GM23248 (cell line): Measurements from ENCODE around the gene TUBA1B. TPM values are rescaled to one million over a fixed set of nuclear protein-coding genes. Genes with fewer than 3 reads are reported as not detected.
"Not testable (repeated sequence)": the region's sequence is repeated elsewhere in the genome, so short reads cannot be mapped to it uniquely, and the experiment has no call there.

Source experiments
- DNase-seq: peaks from one replicate; pipeline ENCODE4 v3.0.0-alpha.2; 2015
- H2AFZ ChIP-seq: fragments of 200-600 bp; sonication (generic); 2 replicates; pipeline ENCODE4 v1.6.1; 2016; ENCODE audit warnings: antibody characterized with exemption
- H3F3A ChIP-seq: fragments of 200-600 bp; sonication (generic); 2 replicates; pipeline ENCODE4 v1.6.1; 2016; ENCODE audit warnings: mild to moderate bottlenecking, antibody characterized with exemption, mixed run types; ENCODE audit not compliant: insufficient read depth
- H3K27ac ChIP-seq: fragments of 200-600 bp; sonication (generic); 2 replicates; pipeline ENCODE4 v1.5.1; 2016; ENCODE audit warnings: mild to moderate bottlenecking
- H3K27me3 ChIP-seq: fragments of 200-600 bp; sonication (generic); replicated peaks from 2 replicates; pipeline ENCODE4 v1.6.1; 2016; ENCODE audit warnings: mild to moderate bottlenecking; ENCODE audit not compliant: insufficient read depth
- H3K36me3 ChIP-seq: fragments of 200-600 bp; sonication (generic); 2 replicates; pipeline ENCODE4 v1.6.1; 2016; ENCODE audit warnings: low read depth, mild to moderate bottlenecking
- H3K4me1 ChIP-seq: fragments of 200-600 bp; sonication (generic); 2 replicates; pipeline ENCODE4 v1.6.1; 2016; ENCODE audit warnings: mild to moderate bottlenecking; ENCODE audit not compliant: insufficient read depth
- H3K4me2 ChIP-seq: fragments of 200-600 bp; sonication (generic); one replicate; pipeline ENCODE4 v1.6.1; 2016; ENCODE audit warnings: mild to moderate bottlenecking; ENCODE audit not compliant: unreplicated experiment
- H3K4me3 ChIP-seq: fragments of 200-600 bp; sonication (generic); 2 replicates; pipeline ENCODE4 v1.5.1; 2016; ENCODE audit warnings: mild to moderate bottlenecking
- H3K79me2 ChIP-seq: fragments of 200-600 bp; sonication (generic); 2 replicates; pipeline ENCODE4 v1.6.1; 2016; ENCODE audit warnings: mild to moderate bottlenecking; ENCODE audit not compliant: insufficient read depth
- H3K9ac ChIP-seq: fragments of 200-600 bp; sonication (generic); 2 replicates; pipeline ENCODE4 v1.6.1; 2016; ENCODE audit warnings: mild to moderate bottlenecking
- H3K9me2 ChIP-seq: fragments of 200-600 bp; sonication (generic); 2 replicates; pipeline ENCODE4 v1.6.1; 2016; ENCODE audit warnings: mixed run types, mild to moderate bottlenecking, moderate library complexity; ENCODE audit not compliant: insufficient read depth
- H3K9me3 ChIP-seq: fragments of 200-600 bp; sonication (generic); one replicate; pipeline ENCODE4 v1.6.1; 2017; ENCODE audit warnings: low read depth
- H4K20me1 ChIP-seq: fragments of 200-600 bp; sonication (generic); 2 replicates; pipeline ENCODE4 v1.6.0; 2016; ENCODE audit not compliant: insufficient read depth
- EZH2 ChIP-seq: fragments of 200-600 bp; sonication (generic); IDR thresholded peaks from 2 replicates; pipeline ENCODE4 v1.6.1; 2018; ENCODE audit warnings: antibody characterized with exemption, mild to moderate bottlenecking; ENCODE audit not compliant: insufficient read depth, poor library complexity, severe bottlenecking
- EZH2phosphoT487 ChIP-seq: fragments of 200-600 bp; sonication (generic); IDR thresholded peaks from 2 replicates; pipeline ENCODE4 v1.6.1; 2018; ENCODE audit warnings: antibody characterized with exemption, moderate library complexity, mild to moderate bottlenecking, low read depth; ENCODE audit not compliant: insufficient read depth
- WGBS, 2 experiments: methylation state at CpG; one replicate each; pipeline ENCODE4 v1.1.6; 2015 to 2017; ENCODE audit warnings: low lambda C conversion rate in 2 of 2, low coverage in 1 of 2; ENCODE audit errors: missing lambda C conversion rate in 2 of 2; 5-methylcytosine and 5-hydroxymethylcytosine counted together
- in situ Hi-C: fragments of 300-500 bp; cut with MboI; formaldehyde crosslinking; loops from 2 replicates; pipeline ENCODE4 v1.15.0; 2020
- polyA plus RNA-seq: library from polyadenylated mRNA; unstranded; fragments of >200 nt; fragmentation: Nextera tagmentation; extraction: Ambion mirVana; gene quantifications from 2 replicates; pipeline ENCODE4 v1.2.1, GENCODE V29; 2016
- total RNA-seq: library from RNA; depleted of rRNA; stranded (reverse); fragments of >200 nt; shearing (Covaris generic); gene quantifications from 2 replicates; pipeline ENCODE4 v1.2.3, GENCODE V29; 2014; rRNA removed

Gene TUBA1B
- 1,598 and 1,776 TPM in 2 replicates for total RNA-seq
- 1,195 and 1,237 TPM in 2 replicates for polyA plus RNA-seq

- no peaks in the 10 kb centered on the region for H3K9me2 ChIP-seq
- H3K36me3 ChIP-seq: peaks cover 27% of the 10 kb centered on the region
- DNase-seq: peak; percentile 93
- in situ Hi-C loops: no loop called here
- H4K20me1 ChIP-seq: peaks cover 12% of the 10 kb centered on the region; the same call in 1 of the 2 replicates
- peak within 1 kb of the TSS; percentile 99 for H3K27ac ChIP-seq
- 1% methylated on average over 62 to 76 of the region's 79 CpGs for WGBS, 2 experiments
- H3K9ac ChIP-seq: peak within 1 kb of the TSS; percentile 98
- H3K79me2 ChIP-seq: peaks cover 58% of the 10 kb centered on the region
- peaks cover 49% of the 10 kb centered on the region for H3F3A ChIP-seq
- H3K4me3 ChIP-seq: peak within 1 kb of the TSS; percentile 91
- no peak for TF ChIP-seq EZH2phosphoT487
- no peak for TF ChIP-seq EZH2
- H3K4me2 ChIP-seq: peak within 1 kb of the TSS; percentile 98
- H3K27me3 ChIP-seq: no peaks in the 10 kb centered on the region
- H3K9me3 ChIP-seq: no peaks in the 10 kb centered on the region
- H2AFZ ChIP-seq: peak within 1 kb of the TSS; percentile 93
- H3K4me1 ChIP-seq: peaks cover 24% of the 10 kb centered on the region
Observed at GRCh38 chr12:49131051-49131893, at the start of gene TUBA1B. Gene TUBA1B, minus strand, starts transcription at chr12:49131395. Its CDS starts 95 bp downstream, at chr12:49131300.

DNA sequence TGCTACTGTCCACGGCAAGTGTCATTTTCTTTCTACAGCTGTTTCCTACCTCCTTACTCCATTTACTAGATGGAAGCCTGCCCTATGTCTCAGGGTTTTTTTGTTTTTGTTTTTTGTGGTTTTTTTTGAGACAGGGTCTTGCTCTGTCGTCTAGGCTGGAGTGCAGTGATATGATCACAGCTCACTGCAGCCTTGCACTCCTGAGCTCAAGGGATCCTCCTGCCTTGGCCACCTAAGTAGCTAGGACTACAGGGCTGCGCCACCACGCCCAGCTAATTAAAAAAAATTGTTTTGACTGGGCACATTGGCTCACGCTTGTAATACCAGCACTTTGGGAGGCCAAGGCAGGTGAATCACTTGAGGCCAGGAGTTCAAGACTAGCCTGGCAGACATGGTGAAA, 43.0 kb upstream of the TUBA1B start:
- no peak for DNase-seq
- H2AFZ ChIP-seq: no peak overlapping the region
- H3K27ac ChIP-seq: no peak overlapping the region
- H3K4me2 ChIP-seq: no peak overlapping the region
- no peaks in the 10 kb centered on the region for H3K27me3 ChIP-seq
- H3K36me3 ChIP-seq: no peaks in the 10 kb centered on the region
- H3F3A ChIP-seq: no peaks in the 10 kb centered on the region
- in situ Hi-C loops: no loop called here
- no peaks in the 10 kb centered on the region for H4K20me1 ChIP-seq
- WGBS, 2 experiments: 78 to 79% methylated on average over 5 of the region's 5 CpGs
- H3K9me2 ChIP-seq: no peaks in the 10 kb centered on the region
- H3K4me1 ChIP-seq: no peaks in the 10 kb centered on the region
- no peaks in the 10 kb centered on the region for H3K9me3 ChIP-seq
- no peaks in the 10 kb centered on the region for H3K79me2 ChIP-seq
- no peak overlapping the region for H3K9ac ChIP-seq
- TF ChIP-seq EZH2 (no peak), EZH2phosphoT487 (no peak)
- H3K4me3 ChIP-seq: no peak overlapping the region

DNA sequence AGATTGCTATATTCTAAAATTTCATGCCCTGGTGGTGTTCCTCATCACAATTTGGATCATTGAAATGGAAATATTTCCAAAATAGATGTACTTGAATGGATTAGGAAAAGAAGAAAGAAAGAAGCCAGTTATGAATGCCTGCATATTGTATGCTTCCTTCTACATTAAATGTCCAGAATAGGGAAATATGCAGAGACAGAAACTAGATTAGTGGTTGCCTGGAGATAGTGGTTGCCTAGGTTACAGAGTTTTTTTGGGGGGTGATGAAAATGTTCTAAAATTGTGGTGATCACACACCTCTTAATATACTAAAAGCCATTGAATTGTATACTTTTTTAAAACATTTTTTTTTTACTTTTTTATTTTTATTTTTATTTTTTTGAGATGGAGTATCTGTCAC, 39.7 kb upstream of the TUBA1B start:
- Histone ChIP-seq H3K9me2 (no peaks in the 10 kb centered on the region), H2AFZ (no peak overlapping the region), H3K79me2 (no peaks in the 10 kb centered on the region), H3K4me3 (no peak overlapping the region), H3K36me3 (no peaks in the 10 kb centered on the region), H3K27me3 (no peaks in the 10 kb centered on the region), H3K9ac (no peak overlapping the region), H3K4me2 (no peak overlapping the region), H3K9me3 (no peaks in the 10 kb centered on the region), H3K4me1 (no peaks in the 10 kb centered on the region), H3K27ac (no peak overlapping the region), H3F3A (no peaks in the 10 kb centered on the region), H4K20me1 (no peaks in the 10 kb centered on the region)
- TF ChIP-seq EZH2: no peak
- no peak for TF ChIP-seq EZH2phosphoT487
- in situ Hi-C loops: no loop called here
- no peak for DNase-seq

GRCh38 chr12:49165114-49165513, 33.9 kb upstream of the TUBA1B start:
- Histone ChIP-seq H3K36me3 (no peaks in the 10 kb centered on the region), H3K9me2 (no peaks in the 10 kb centered on the region), H3K79me2 (no peaks in the 10 kb centered on the region), H3K4me3 (no peak overlapping the region), H3K4me1 (no peaks in the 10 kb centered on the region), H3K27ac (no peak overlapping the region), H4K20me1 (no peaks in the 10 kb centered on the region), H2AFZ (no peak overlapping the region), H3K9me3 (no peaks in the 10 kb centered on the region), H3F3A (no peaks in the 10 kb centered on the region), H3K27me3 (no peaks in the 10 kb centered on the region), H3K9ac (no peak overlapping the region), H3K4me2 (no peak overlapping the region)
- TF ChIP-seq EZH2: no peak
- TF ChIP-seq EZH2phosphoT487: no peak
- DNase-seq: no peak
- in situ Hi-C loops: no loop called here
- WGBS, 2 experiments: 88 to 92% methylated on average over 2 of the region's 2 CpGs

- WGBS, 2 experiments: 97 to 98% methylated on average over 4 of the region's 4 CpGs
- H3K9me2 ChIP-seq, DNase-seq, in situ Hi-C loops, H3K27ac ChIP-seq, H3K4me3 ChIP-seq, H3K9ac ChIP-seq, H3F3A ChIP-seq, H4K20me1 ChIP-seq, H3K4me2 ChIP-seq, H3K27me3 ChIP-seq, H3K79me2 ChIP-seq, H3K4me1 ChIP-seq, H3K36me3 ChIP-seq, H2AFZ ChIP-seq, H3K9me3 ChIP-seq: not testable (repeated sequence)
Observed at GRCh38 chr12:49161901-49162300, 30.7 kb upstream of the TUBA1B start.
